ENCODE measurements around the gene PAPOLG.
A peak's percentile ranks its signal among the peaks of the same experiment; 100 is the strongest.
"Not testable (repeated sequence)": the region's sequence is repeated elsewhere in the genome, so short reads cannot be mapped to it uniquely, and the experiment has no call there.

Gene PAPOLG

DNA sequence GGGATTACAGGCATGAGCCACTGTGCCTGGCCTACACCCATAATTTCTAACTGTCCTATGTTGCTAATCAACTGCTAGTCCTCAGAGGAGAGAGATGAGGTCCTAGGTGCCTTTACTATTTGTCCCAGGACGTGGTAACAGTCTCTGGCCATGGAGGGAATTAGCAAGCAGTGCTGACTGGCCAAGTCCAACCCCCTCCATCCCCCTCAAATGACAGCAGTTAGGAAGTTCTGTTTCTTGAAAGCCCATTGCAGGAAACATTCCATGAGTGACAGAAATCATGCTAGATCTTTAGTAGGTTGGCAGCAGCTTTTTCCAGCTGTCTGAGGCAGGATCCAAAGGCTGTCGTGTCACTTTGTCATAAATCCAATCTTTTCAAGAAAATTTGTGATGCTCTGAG, 69.6 kb downstream of the PAPOLG start:
- DNase-seq: no peak

DNA sequence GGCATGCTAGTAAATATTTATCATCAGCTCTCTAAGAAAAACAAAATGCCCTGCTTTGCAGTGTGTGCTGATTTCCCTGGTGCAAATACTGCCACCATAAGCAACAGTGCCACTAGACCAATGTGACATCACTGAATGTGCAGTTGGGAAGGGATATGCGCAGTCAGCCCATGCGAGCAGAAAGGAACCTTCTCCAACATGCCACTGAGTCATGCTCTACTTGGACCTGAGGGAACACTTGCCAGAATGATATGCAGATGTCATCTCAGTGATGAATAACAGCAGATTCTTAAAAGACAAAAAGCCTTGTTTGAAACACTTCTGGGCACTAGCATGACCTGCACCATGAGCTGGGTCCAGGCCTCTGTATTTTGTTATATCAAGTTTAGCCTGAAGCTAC, 70.0 kb downstream of the PAPOLG start:
- DNase-seq: no peak

DNA sequence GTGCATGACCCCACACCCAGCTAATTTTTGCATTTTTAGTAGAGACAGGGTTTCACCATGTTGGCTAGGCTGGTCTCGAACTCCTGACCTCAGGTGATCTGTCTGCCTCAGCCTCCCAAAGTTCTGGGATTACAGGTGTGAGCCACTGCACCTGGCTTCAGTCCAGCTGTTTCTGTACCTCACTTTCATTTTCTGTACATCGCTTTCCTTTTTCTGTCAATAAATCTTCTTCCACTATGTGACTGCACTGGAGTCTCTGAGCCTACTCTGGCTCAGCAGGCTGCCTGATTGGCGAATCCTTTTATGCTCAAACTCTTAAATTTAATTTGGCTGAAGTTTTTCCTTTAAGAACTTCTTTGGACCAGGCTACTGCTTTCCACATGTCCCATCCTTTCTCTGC, 70.8 kb downstream of the PAPOLG start:
- not testable (repeated sequence) for DNase-seq

- DNase-seq: no peak
Observed at GRCh38 chr2:60827369-60827768, 71.3 kb downstream of the PAPOLG start.

DNA sequence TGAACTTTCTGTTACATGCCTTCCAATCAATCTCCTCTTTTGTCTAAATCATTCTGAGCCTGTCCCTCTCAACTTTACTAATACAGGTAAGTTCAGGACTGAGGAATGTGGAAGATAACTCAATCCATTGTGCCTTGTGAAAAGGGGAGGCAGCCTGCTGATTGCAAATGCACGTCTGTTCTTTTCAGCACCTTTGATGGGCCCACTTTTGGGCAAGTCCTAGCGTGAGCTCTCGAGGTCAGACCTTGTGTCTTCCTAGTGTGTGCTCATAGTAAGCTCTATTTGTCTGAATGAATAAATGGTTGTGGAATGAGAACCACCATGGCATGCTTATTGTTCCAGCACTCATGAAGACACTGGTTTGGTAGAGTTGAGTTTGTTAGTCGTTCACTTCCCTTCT, 74.9 kb downstream of the PAPOLG start:
- DNase-seq: no peak

- DNase-seq: no peak
Observed at GRCh38 chr2:60831921-60832320, 75.9 kb downstream of the PAPOLG start.

- DNase-seq: no peak
Observed at GRCh38 chr2:60832621-60833020, 76.6 kb downstream of the PAPOLG start.

DNA sequence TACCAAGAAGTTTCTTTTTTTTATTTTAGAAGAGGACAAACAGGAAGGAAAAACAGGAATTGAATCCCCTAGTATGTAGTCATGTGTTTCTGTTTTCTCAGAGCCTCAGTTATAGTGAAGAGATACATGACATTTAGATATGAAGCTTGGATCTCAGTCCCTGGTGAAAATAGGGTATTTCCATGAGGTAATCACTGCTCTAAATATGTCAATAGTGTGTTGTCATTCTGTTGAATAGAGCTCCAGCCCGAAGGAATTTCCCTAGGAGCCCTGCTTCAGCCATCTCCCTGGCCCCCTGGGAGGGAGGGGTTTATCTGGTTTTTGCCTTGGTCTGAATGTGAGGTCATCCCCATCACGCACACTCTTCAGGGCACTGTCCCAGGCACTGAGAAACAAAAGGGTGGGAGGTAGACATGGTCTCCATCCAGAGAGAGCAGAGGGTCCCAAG, 78.2 kb downstream of the PAPOLG start:
- DNase-seq: no peak

- DNase-seq: no peak
Observed at GRCh38 chr2:60836491-60836890, 80.4 kb downstream of the PAPOLG start.

GRCh38 chr2:60837123-60837522, 81.1 kb downstream of the PAPOLG start:
- DNase-seq: no peak

DNA sequence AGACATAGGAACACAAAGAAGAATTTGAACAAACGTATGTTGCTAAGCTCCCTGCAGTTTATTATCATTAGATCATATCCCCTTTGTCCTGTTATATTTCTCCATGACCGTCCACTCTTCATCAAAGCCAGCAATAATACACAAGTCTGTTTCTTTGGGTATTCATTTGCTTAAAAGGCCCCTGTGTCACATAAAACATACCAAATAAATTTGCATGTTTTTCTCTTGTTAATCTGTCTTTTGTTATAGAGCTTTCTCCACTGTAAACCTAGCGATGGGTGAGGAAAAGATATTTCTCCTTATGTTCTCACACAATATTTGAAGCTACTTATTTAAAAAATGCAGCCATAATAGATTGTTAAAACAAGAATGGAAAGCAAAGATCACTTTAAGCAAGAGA, 82.4 kb downstream of the PAPOLG start:
- no peak for DNase-seq

DNA sequence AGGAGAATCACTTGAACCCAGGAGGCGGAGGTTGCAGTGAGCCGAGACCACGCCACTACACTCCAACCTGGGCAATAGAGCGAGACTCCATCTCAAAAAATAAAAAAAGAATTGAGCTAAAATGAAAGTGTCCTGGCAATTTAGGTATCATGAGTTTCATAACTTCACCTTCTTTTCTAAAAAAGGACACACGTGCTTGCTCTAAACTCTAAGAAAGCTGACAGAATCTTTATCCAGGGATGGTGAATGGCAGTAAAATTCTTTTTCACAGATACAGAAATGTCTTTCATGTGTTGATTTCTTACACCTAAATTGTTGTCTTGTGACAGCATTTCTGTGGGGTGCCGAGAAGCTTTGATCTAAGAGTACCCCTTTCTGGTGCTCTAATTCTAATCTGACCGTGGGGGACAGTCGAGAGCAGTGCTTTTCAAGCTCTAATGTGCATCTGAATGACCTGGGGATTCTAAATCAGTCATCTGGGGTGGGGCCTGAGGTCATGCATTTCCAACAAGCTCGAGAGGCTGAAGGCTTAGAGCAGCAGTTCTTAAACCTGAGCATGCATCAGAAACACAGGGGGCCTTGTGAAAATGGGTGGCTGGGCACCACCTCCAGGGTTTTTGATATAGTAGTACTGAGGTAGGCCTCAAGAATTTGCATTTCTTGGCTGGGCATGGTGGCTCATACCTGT, 83.2 kb downstream of the PAPOLG start:
- no peak for DNase-seq

- no peak for DNase-seq
Observed at GRCh38 chr2:60840880-60841279, 84.8 kb downstream of the PAPOLG start.

DNA sequence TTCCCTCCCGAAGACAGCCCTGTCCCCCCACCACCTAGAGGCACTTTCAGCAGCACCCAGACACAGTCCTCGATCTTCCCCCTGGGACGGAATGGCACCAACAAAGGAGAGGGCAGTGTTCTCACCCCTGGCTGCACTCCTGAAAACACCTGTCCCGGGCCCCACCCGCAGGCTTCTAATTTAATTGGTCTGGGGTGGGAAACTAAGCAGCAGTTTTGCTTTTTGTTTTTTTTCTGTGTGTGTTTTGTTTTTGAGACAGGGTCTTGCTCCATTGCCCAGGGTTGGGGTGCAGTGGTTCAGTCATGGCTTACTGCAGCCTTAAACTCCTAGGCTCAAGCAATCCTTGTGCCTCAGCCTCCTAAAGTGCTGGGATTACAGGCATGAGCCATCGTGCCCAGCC, 86.9 kb downstream of the PAPOLG start:
- DNase-seq: no peak

- peak; percentile 6 for DNase-seq
Observed at GRCh38 chr2:60844105-60844504, 88.0 kb downstream of the PAPOLG start.

- DNase-seq: no peak
Observed at GRCh38 chr2:60847854-60848253, 91.8 kb downstream of the PAPOLG start.
